Keratinocyte (primary cell): ENCODE results near the gene CCDC180. TPM values are rescaled to one million over a fixed set of nuclear protein-coding genes. Genes with fewer than 3 reads are reported as not detected.

Experiments used
- DNase-seq: peaks from one replicate; pipeline ENCODE4 v3.0.0-alpha.2; 2011; ENCODE audit warnings: low read depth, missing footprints, low spot score
- FAIRE-seq: peaks from 2 replicates; lab custom pipeline; 2011; peaks lifted over from hg19 to GRCh38; lab: Jason Lieb, UNC
- H2AFZ ChIP-seq: 2 replicates; pipeline ENCODE4 v1.6.0; 2012; ENCODE audit warnings: low read length, control low read depth, inconsistent platforms; ENCODE audit not compliant: control insufficient read depth
- H3K27ac ChIP-seq: 2 replicates; pipeline ENCODE4 v1.5.1; 2011; ENCODE audit warnings: low read length; ENCODE audit not compliant: control insufficient read depth, insufficient read depth
- H3K27me3 ChIP-seq: 3 replicates; pipeline ENCODE4 v1.6.0; 2011; ENCODE audit warnings: low read length; ENCODE audit not compliant: control insufficient read depth, insufficient read depth; ENCODE audit errors: extremely low read depth
- H3K36me3 ChIP-seq, 2 experiments: 2 replicates in 1 of 2; 3 replicates in 1 of 2; pipeline ENCODE4 v1.5.1; 2011; ENCODE audit warnings: low read length in 2 of 2, mild to moderate bottlenecking in 1 of 2; ENCODE audit not compliant: control insufficient read depth in 2 of 2, insufficient read depth in 2 of 2; ENCODE audit errors: extremely low read depth in 1 of 2
- H3K4me1 ChIP-seq: 3 replicates; pipeline ENCODE4 v1.5.1; 2011; ENCODE audit warnings: low read length; ENCODE audit not compliant: control insufficient read depth, insufficient read depth; ENCODE audit errors: extremely low read depth
- H3K4me2 ChIP-seq: 3 replicates; pipeline ENCODE4 v1.6.0; 2011; ENCODE audit warnings: low read depth, low read length; ENCODE audit not compliant: control insufficient read depth, insufficient read depth; ENCODE audit errors: extremely low read depth
- H3K4me3 ChIP-seq, 3 experiments: fragments of 200-600 bp in 1 of 3; sonication (generic) in 1 of 3; 2 replicates in 2 of 3; 3 replicates in 1 of 3; pipeline ENCODE4 v1.5.1; 2011 to 2016; ENCODE audit warnings: low read length in 3 of 3, mild to moderate bottlenecking in 3 of 3, control low read depth in 2 of 3, inconsistent platforms in 1 of 3, low read depth in 1 of 3, mixed read lengths in 1 of 3, mixed run types in 1 of 3, moderate library complexity in 1 of 3; ENCODE audit not compliant: control insufficient read depth in 2 of 3, insufficient read depth in 2 of 3; ENCODE audit errors: extremely low read depth in 1 of 3
- H3K79me2 ChIP-seq: 2 replicates; pipeline ENCODE4 v1.6.0; 2012; ENCODE audit warnings: low read length; ENCODE audit not compliant: control insufficient read depth, insufficient read depth
- H3K9ac ChIP-seq: 3 replicates; pipeline ENCODE4 v1.6.0; 2011; ENCODE audit warnings: low read length; ENCODE audit not compliant: control insufficient read depth, insufficient read depth; ENCODE audit errors: extremely low read depth
- H3K9me1 ChIP-seq: 3 replicates; pipeline ENCODE4 v1.6.0; 2011; ENCODE audit warnings: low read length; ENCODE audit not compliant: control insufficient read depth, insufficient read depth; ENCODE audit errors: extremely low read depth
- H3K9me3 ChIP-seq: 2 replicates; pipeline ENCODE4 v1.5.1; 2012; ENCODE audit warnings: low read depth, low read length; ENCODE audit not compliant: control insufficient read depth
- H4K20me1 ChIP-seq: 3 replicates; pipeline ENCODE4 v1.6.0; 2011; ENCODE audit warnings: low read length; ENCODE audit not compliant: control insufficient read depth, insufficient read depth; ENCODE audit errors: extremely low read depth
- EZH2 ChIP-seq: IDR thresholded peaks from one replicate; pipeline ENCODE4 v1.6.1; 2012; ENCODE audit warnings: inconsistent platforms, mild to moderate bottlenecking, low read length, moderate library complexity
- dilution Hi-C: fragments of 300-500 bp; cut with MboI; formaldehyde crosslinking; loops from one replicate; pipeline ENCODE4 v1.7.0; 2020; ENCODE audit warnings: low sequenced_read_pairs; ENCODE audit not compliant: extremely low pct_ligation_motif_present
- polyA plus RNA-seq, 5 experiments: library from polyadenylated mRNA; depleted of rRNA in 3 of 5; stranded (reverse) in 3 of 5; stranded (forward) in 1 of 5; unstranded in 1 of 5; fragments of >200 nt; gene quantifications; 1 replicate in 1 of 5; 2 replicates in 3 of 5; 3 replicates in 1 of 5; pipeline versions ENCODE4 v1.2.1 to v1.2.3, GENCODE V29; 2011 to 2012; ENCODE audit warnings: missing spikeins in 2 of 5, low read depth in 1 of 5, low replicate concordance in 1 of 5
- TF ChIP-seq, protein P1 (sequence below), 3 experiments: IDR thresholded peaks in 1 of 3; conservative IDR thresholded peaks in 1 of 3; optimal IDR thresholded peaks in 1 of 3; 2 replicates in 2 of 3; 3 replicates in 1 of 3; pipeline versions ENCODE3 to v1.5.1; 2011; ENCODE audit warnings: low read length in 3 of 3, mild to moderate bottlenecking in 3 of 3, moderate library complexity in 2 of 3, control low read depth in 1 of 3, inconsistent platforms in 1 of 3; ENCODE audit not compliant: insufficient read depth in 2 of 3; ENCODE audit errors: extremely low read depth in 1 of 3

CCDC180 gene
- polyA plus RNA-seq, 1 donor (not counting 4 experiments of a cell fraction or from before 2014, with no cell fraction given), result 0.33 TPM

DNA sequence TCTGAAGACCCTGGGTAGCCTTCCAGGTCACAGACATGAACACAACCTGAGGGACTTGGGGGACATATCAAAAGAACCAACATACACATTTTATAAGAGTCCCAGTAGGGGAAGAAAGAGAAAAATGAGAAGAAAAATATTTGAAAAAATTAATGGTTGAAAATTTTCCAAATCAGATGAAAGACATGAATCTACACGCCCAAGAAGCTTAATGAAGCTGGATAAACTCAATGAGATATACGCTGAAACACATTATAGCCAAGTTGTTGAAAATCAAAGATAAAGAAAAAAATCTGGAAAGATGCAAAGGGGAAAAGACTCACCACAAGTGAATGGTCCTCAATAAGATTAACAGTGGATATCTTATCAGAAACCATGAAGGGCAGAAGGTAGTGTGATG lies 9.6 kb upstream of the CCDC180 start:
- Histone ChIP-seq H3K79me2 (no peaks in the 10 kb centered on the region), H3K4me3 (no peak overlapping the region), H3K9ac (no peak overlapping the region), H3K9me3 (no peaks in the 10 kb centered on the region), H4K20me1 (no peaks in the 10 kb centered on the region), H2AFZ (no peak overlapping the region), H3K27me3 (no peaks in the 10 kb centered on the region), H3K9me1 (no peaks in the 10 kb centered on the region), H3K4me1 (no peaks in the 10 kb centered on the region), H3K4me2 (no peak overlapping the region), H3K27ac (no peak overlapping the region), H3K36me3 (no peaks in the 10 kb centered on the region)
- FAIRE-seq (no peak), DNase-seq (no peak)
- dilution Hi-C loops, result no loop called here
- TF ChIP-seq, protein P1, sequence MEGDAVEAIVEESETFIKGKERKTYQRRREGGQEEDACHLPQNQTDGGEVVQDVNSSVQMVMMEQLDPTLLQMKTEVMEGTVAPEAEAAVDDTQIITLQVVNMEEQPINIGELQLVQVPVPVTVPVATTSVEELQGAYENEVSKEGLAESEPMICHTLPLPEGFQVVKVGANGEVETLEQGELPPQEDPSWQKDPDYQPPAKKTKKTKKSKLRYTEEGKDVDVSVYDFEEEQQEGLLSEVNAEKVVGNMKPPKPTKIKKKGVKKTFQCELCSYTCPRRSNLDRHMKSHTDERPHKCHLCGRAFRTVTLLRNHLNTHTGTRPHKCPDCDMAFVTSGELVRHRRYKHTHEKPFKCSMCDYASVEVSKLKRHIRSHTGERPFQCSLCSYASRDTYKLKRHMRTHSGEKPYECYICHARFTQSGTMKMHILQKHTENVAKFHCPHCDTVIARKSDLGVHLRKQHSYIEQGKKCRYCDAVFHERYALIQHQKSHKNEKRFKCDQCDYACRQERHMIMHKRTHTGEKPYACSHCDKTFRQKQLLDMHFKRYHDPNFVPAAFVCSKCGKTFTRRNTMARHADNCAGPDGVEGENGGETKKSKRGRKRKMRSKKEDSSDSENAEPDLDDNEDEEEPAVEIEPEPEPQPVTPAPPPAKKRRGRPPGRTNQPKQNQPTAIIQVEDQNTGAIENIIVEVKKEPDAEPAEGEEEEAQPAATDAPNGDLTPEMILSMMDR (optimal IDR thresholded peaks at IDR 0.05 in 1 of 3, IDR thresholded peaks at IDR 0.05 in 1 of 3, conservative IDR thresholded peaks at IDR 0.05 in 1 of 3; ENCODE audit: extremely low read depth in 1 of 3, insufficient read depth in 2 of 3, low read length in 3 of 3), result no peak
- TF ChIP-seq EZH2, result no peak

DNA sequence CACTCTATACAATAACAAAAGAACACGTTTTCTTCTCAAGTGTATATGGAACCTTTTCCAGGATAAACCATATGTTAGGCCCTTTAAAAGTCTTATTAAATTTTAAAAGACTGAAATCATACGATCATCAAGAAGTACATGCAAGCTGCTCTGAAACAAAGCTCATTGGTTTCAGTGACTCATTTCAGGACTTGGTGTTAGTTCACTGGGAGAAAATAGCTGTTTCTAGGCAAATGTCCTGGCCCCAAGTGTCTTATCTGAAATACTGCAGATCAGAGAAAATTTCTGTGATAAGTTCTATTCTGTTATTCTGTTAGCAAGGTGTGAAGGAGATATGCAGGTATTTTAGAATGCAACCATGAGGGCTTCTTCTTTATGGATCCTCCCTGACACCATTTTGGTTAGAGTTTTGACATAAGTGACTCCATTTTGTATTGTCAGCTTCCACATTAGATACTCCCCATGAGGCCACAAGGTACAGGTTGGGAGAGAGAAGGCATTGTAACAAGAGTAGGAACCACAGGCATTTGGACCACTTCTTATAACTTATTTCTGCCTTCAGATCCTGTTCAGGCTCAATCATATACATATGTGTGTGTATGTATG lies 7.5 kb upstream of the CCDC180 start:
- Histone ChIP-seq H3K79me2 (no peaks in the 10 kb centered on the region), H3K9me3 (no peaks in the 10 kb centered on the region), H3K4me3 (no peak overlapping the region), H3K27ac (no peak overlapping the region), H3K9ac (no peak overlapping the region), H3K27me3 (no peaks in the 10 kb centered on the region), H3K4me1 (no peaks in the 10 kb centered on the region), H4K20me1 (no peaks in the 10 kb centered on the region), H2AFZ (no peak overlapping the region), H3K36me3 (no peaks in the 10 kb centered on the region), H3K9me1 (no peaks in the 10 kb centered on the region), H3K4me2 (no peak overlapping the region)
- no peak for DNase-seq
- dilution Hi-C loops, result no loop called here
- TF ChIP-seq, protein P1 (optimal IDR thresholded peaks at IDR 0.05 in 1 of 3, IDR thresholded peaks at IDR 0.05 in 1 of 3, conservative IDR thresholded peaks at IDR 0.05 in 1 of 3; ENCODE audit: extremely low read depth in 1 of 3, insufficient read depth in 2 of 3, low read length in 3 of 3), result no peak
- TF ChIP-seq EZH2, result no peak
- no peak for FAIRE-seq
